PC-9 (cell line): ENCODE measurements around the gene ADRA2B.

ENCODE experiments used
- CTCF ChIP-seq: fragments of 200-600 bp; sonication (generic); conservative IDR thresholded peaks from 2 replicates; pipeline ENCODE4 v1.6.1; 2017; ENCODE audit warnings: mixed run types, antibody characterized with exemption, mild to moderate bottlenecking, moderate library complexity
- EZH2 ChIP-seq: fragments of 200-600 bp; sonication (generic); IDR thresholded peaks from 2 replicates; pipeline ENCODE4 v1.8.0; 2017; ENCODE audit warnings: antibody characterized with exemption, low read depth

DNA sequence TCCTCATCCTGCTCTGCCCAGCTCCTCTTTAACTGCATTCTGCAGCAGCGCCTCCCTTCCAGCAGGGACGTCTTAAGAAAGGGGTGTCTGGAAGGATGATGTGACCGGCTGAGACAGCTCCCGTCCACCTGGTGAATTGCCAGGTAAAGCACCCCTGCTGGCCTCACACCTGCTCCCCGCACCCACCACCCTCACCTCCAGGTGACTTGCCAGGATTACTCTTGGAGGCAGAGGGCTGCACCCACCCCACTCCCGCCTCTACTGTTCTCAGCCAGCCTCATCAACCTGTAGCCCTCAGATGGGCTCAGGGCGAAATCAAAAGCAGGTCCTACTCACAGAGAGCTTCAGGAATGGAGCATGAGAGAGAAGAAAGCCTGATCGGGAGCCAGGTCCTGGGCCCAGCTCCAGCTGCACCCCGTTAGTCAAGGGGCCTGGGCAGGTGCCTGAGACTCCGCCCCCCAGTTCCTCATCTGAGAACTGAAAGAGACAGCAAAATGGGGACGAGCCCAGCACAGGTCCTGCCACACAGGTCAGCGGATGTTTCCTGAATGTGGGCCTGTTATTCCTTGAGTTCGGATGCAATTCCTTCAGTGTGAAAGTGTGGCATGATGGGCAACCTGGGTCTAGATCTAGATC lies 5.6 kb downstream of the ADRA2B start:
- TF ChIP-seq CTCF (no peak), EZH2 (no peak)
